ENCODE measurements around the gene RAC2.

- TF ChIP-seq CTCF (IDR thresholded peaks at IDR 0.05) (no peak), POLR2A (IDR thresholded peaks at IDR 0.05) (no peak)
Observed at GRCh38 chr22:37184380-37184755, 59.7 kb downstream of the RAC2 start.
